Colonic mucosa (tissue), 4 donors: Measurements from ENCODE around the gene CYFIP2. TPM values are rescaled to one million over a fixed set of nuclear protein-coding genes. Genes with fewer than 3 reads are reported as not detected.
"Not testable (repeated sequence)": the region's sequence is repeated elsewhere in the genome, so short reads cannot be mapped to it uniquely, and the experiment has no call there.

Source experiments
- DNase-seq: peaks from one replicate; pipeline ENCODE4 v3.0.0-alpha.2; 2020
- H3K27ac ChIP-seq: fragments of 200-600 bp; one replicate; pipeline ENCODE4 v1.8.0; 2021
- H3K27me3 ChIP-seq: fragments of 200-600 bp; one replicate; pipeline ENCODE4 v1.8.0; 2021
- H3K36me3 ChIP-seq: fragments of 200-600 bp; one replicate; pipeline ENCODE4 v1.8.0; 2021
- H3K4me1 ChIP-seq: fragments of 200-600 bp; one replicate; pipeline ENCODE4 v1.8.0; 2021; ENCODE audit warnings: mild to moderate bottlenecking
- H3K4me3 ChIP-seq: fragments of 200-600 bp; one replicate; pipeline ENCODE4 v1.8.0; 2021
- H3K9ac ChIP-seq, 2 donors: one replicate each; pipeline ENCODE4 v1.7.0; 2013; ENCODE audit warnings: control low read depth in 2 of 2, low read depth in 2 of 2, low read length in 2 of 2
- H3K9me3 ChIP-seq: fragments of 200-600 bp; one replicate; pipeline ENCODE4 v1.8.0; 2021
- CTCF ChIP-seq: fragments of 200-600 bp; IDR thresholded peaks from one replicate; pipeline ENCODE4 v1.8.0; 2022; ENCODE audit warnings: antibody characterized with exemption, mild to moderate bottlenecking
- intact Hi-C: fragments of 100-400 bp; cut with DNase I; formaldehyde crosslinking; loops from one replicate; pipeline ENCODE4 v1.14.1; 2022
- total RNA-seq, 2 donors: library from RNA; stranded (reverse); fragmentation: NEBNext Ultra II Directional in 1 of 2; extraction: Animal tissue kit (Norgen Biotek cat#: 25700) in 1 of 2; gene quantifications; one replicate each; pipeline ENCODE4 v1.2.1, GENCODE V29; 2021
- donor health status: healthy.
- donor health status: DM: no; HTN: no; CAD: no.
- donor health status: DM: no; HTN: no; CAD: no.

The CYFIP2 gene
- total RNA-seq, 2 donors from 2014 or later = 22.4 to 26.1 TPM

- H3K4me3 ChIP-seq = no peak overlapping the region
- no peaks in the 10 kb centered on the region for H3K9me3 ChIP-seq
- TF ChIP-seq CTCF = no peak
- no peak for DNase-seq
- H3K27me3 ChIP-seq = no peaks in the 10 kb centered on the region
- intact Hi-C loops = no loop called here
- no peak overlapping the region for H3K27ac ChIP-seq
- H3K4me1 ChIP-seq = no peaks in the 10 kb centered on the region
- H3K9ac ChIP-seq = no peak overlapping the region
- no peaks in the 10 kb centered on the region for H3K36me3 ChIP-seq
These were observed 135.0 kb downstream of the CYFIP2 start for GRCh38 chr5:157400741-157401495.

GRCh38 chr5:157415838-157416237 is 149.9 kb downstream of the CYFIP2 start:
- H3K4me3 ChIP-seq = no peak overlapping the region
- H3K4me1 ChIP-seq = no peaks in the 10 kb centered on the region
- TF ChIP-seq CTCF = no peak
- no peaks in the 10 kb centered on the region for H3K27me3 ChIP-seq
- DNase-seq = no peak
- intact Hi-C loops = no loop called here
- no peak overlapping the region for H3K27ac ChIP-seq
- H3K9me3 ChIP-seq = no peaks in the 10 kb centered on the region
- no peaks in the 10 kb centered on the region for H3K36me3 ChIP-seq
- no peak overlapping the region for H3K9ac ChIP-seq

DNA sequence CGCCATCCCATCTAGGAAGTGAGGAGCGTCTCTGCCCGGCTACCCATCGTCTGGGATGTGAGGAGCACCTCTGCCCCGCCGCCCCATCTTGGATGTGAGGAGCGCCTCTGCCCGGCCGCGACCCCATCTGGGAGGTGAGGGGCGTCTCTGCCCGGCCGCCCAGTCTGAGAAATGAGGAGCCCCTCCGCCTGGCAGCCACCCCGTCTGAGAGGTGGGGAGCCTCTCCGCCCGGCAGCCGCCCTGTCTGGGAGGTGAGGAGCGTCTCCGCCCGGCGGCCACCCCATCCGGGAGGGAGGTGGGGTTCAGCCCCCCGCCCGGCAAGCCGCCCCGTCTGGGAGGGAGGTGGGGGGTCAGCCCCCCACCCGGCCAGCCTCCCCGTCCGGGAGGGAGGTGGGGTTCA is 153.6 kb downstream of the CYFIP2 start:
- H3K27me3 ChIP-seq, H3K9me3 ChIP-seq, H3K27ac ChIP-seq, H3K36me3 ChIP-seq, DNase-seq, H3K4me1 ChIP-seq, H3K9ac ChIP-seq, intact Hi-C loops, H3K4me3 ChIP-seq: not testable (repeated sequence)

DNA sequence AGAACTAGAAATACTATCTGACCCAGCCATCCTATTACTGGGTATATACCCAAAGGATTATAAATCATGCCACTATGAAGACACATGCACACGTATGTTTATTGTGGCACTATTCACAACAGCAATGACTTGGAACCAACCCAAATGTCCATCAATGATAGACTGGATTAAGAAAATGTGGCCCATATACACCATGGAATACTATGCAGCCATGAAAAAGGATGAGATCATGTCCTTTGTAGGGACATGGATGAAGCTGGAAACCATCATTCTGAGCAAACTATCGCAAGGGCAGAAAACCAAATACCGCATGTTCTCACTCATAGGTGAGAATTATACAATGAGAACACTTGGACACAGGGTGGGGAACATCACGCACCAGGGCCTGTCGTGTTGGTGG is 164.0 kb downstream of the CYFIP2 start:
- not testable (repeated sequence) for H3K27ac ChIP-seq, H3K36me3 ChIP-seq, H3K4me3 ChIP-seq, H3K9me3 ChIP-seq, H3K27me3 ChIP-seq, H3K4me1 ChIP-seq, DNase-seq, H3K9ac ChIP-seq
- intact Hi-C loops = loop anchor here (5.0 kb wide), 2 partner anchors 47 to 287 kb away; no protein-coding TSS in a partner anchor

GRCh38 chr5:157431544-157432200 is 165.7 kb downstream of the CYFIP2 start:
- no peak overlapping the region for H3K27ac ChIP-seq

DNA sequence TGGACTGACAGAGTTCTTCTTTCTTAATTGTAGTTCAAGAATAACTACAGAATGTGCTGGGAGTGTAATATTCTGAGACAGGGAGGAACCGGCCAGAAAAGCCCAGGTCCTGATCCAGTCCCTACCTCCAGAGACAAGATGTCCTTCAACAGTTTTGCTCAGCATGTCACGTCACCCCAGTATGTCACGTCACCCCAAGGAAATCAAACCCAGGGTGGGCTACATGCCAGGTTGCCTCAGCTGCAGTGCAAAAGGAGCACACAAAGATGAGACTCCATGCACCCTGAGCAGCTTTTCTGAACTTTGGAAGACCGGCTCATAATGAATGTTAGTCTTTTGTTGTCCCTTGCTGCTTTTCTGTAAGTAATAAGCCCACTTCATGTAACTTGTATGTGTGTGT is 168.2 kb downstream of the CYFIP2 start:
- intact Hi-C loops = loop anchor here (5.0 kb wide), 2 partner anchors 43 to 283 kb away; no protein-coding TSS in a partner anchor
- Histone ChIP-seq H3K27me3 (no peaks in the 10 kb centered on the region), H3K9ac (no peak overlapping the region), H3K4me1 (no peaks in the 10 kb centered on the region), H3K36me3 (no peaks in the 10 kb centered on the region), H3K27ac (no peak overlapping the region), H3K4me3 (no peak overlapping the region), H3K9me3 (no peaks in the 10 kb centered on the region)
- DNase-seq = no peak
- TF ChIP-seq CTCF = no peak

More at GRCh38 chr5:157431544-157432200, 165.7 kb downstream of the CYFIP2 start:
- DNase-seq = peak; percentile 36
- Histone ChIP-seq H3K4me1 (no peaks in the 10 kb centered on the region), H3K27me3 (no peaks in the 10 kb centered on the region), H3K9ac (no peak overlapping the region), H3K9me3 (no peaks in the 10 kb centered on the region), H3K36me3 (no peaks in the 10 kb centered on the region), H3K4me3 (no peak overlapping the region)
- peak; percentile 32 for TF ChIP-seq CTCF
- intact Hi-C loops = loop anchor here (5.0 kb wide), 2 partner anchors 46 to 286 kb away; no protein-coding TSS in a partner anchor
